Osteocyte (in vitro differentiated cells): ENCODE measurements around the gene NOL9. TPM values are rescaled to one million over a fixed set of nuclear protein-coding genes. Genes with fewer than 3 reads are reported as not detected.

Experiments used
- DNase-seq: peaks from one replicate; pipeline ENCODE4 v3.0.0; 2021; ENCODE audit warnings: mixed read lengths; ENCODE audit not compliant: unreplicated experiment; ENCODE audit errors: extremely low spot score
- H3K27ac Mint-ChIP-seq: one replicate; pipeline ENCODE4 v1.8.0; 2021; ENCODE audit warnings: mild to moderate bottlenecking, mixed read lengths; ENCODE audit not compliant: unreplicated experiment
- H3K27me3 Mint-ChIP-seq: one replicate; pipeline ENCODE4 v1.8.0; 2021; ENCODE audit warnings: mixed read lengths; ENCODE audit not compliant: unreplicated experiment
- H3K36me3 Mint-ChIP-seq: one replicate; pipeline ENCODE4 v1.8.0; 2021; ENCODE audit warnings: mixed read lengths; ENCODE audit not compliant: unreplicated experiment
- H3K4me1 Mint-ChIP-seq: one replicate; pipeline ENCODE4 v1.8.0; 2021; ENCODE audit warnings: mixed read lengths; ENCODE audit not compliant: unreplicated experiment
- H3K4me3 Mint-ChIP-seq: one replicate; pipeline ENCODE4 v1.8.0; 2021; ENCODE audit warnings: mild to moderate bottlenecking, moderate library complexity, mixed read lengths; ENCODE audit not compliant: unreplicated experiment
- H3K9me3 Mint-ChIP-seq: one replicate; pipeline ENCODE4 v1.8.0; 2021; ENCODE audit warnings: mixed read lengths; ENCODE audit not compliant: unreplicated experiment
- total RNA-seq: library from RNA; stranded (reverse); gene quantifications from 2 replicates; pipeline ENCODE4 v1.2.1, GENCODE V29; 2021
- TF ChIP-seq, protein P1 (sequence below): fragments of 200-600 bp; sonication (generic); IDR thresholded peaks from 2 replicates; pipeline ENCODE4 v1.5.0; 2021; ENCODE audit warnings: antibody characterized with exemption, mild to moderate bottlenecking, moderate library complexity

NOL9 gene
- total RNA-seq, 1 donor from 2014 or later = 33.5 TPM

DNA sequence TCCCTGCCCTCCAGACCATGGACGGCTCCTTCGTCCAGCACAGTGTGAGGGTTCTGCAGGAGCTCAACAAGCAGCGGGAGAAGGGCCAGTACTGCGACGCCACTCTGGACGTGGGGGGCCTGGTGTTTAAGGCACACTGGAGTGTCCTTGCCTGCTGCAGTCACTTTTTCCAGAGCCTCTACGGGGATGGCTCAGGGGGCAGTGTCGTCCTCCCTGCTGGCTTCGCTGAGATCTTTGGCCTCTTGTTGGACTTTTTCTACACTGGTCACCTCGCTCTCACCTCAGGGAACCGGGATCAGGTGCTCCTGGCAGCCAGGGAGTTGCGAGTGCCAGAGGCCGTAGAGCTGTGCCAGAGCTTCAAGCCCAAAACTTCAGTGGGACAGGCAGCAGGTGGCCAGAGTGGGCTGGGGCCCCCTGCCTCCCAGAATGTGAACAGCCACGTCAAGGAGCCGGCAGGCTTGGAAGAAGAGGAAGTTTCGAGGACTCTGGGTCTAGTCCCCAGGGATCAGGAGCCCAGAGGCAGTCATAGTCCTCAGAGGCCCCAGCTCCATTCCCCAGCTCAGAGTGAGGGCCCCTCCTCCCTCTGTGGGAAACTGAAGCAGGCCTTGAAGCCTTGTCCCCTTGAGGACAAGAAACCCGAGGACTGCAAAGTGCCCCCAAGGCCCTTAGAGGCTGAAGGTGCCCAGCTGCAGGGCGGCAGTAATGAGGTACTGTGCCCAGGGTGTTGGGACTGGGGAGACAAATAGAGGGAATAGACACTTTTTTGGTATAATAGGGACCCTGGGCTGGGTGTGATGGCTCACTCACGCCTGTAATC is 26.5 kb upstream of the NOL9 start:
- Mint-ChIP-seq H3K9me3 (no peaks in the 10 kb centered on the region), H3K4me1 (peaks cover 29% of the 10 kb centered on the region), H3K27me3 (no peaks in the 10 kb centered on the region), H3K27ac (peak overlapping the region; percentile 99), H3K4me3 (peak overlapping the region; percentile 93), H3K36me3 (peaks cover 3% of the 10 kb centered on the region)
- TF ChIP-seq, protein P1, sequence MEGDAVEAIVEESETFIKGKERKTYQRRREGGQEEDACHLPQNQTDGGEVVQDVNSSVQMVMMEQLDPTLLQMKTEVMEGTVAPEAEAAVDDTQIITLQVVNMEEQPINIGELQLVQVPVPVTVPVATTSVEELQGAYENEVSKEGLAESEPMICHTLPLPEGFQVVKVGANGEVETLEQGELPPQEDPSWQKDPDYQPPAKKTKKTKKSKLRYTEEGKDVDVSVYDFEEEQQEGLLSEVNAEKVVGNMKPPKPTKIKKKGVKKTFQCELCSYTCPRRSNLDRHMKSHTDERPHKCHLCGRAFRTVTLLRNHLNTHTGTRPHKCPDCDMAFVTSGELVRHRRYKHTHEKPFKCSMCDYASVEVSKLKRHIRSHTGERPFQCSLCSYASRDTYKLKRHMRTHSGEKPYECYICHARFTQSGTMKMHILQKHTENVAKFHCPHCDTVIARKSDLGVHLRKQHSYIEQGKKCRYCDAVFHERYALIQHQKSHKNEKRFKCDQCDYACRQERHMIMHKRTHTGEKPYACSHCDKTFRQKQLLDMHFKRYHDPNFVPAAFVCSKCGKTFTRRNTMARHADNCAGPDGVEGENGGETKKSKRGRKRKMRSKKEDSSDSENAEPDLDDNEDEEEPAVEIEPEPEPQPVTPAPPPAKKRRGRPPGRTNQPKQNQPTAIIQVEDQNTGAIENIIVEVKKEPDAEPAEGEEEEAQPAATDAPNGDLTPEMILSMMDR = no peak
- DNase-seq = no peak

DNA sequence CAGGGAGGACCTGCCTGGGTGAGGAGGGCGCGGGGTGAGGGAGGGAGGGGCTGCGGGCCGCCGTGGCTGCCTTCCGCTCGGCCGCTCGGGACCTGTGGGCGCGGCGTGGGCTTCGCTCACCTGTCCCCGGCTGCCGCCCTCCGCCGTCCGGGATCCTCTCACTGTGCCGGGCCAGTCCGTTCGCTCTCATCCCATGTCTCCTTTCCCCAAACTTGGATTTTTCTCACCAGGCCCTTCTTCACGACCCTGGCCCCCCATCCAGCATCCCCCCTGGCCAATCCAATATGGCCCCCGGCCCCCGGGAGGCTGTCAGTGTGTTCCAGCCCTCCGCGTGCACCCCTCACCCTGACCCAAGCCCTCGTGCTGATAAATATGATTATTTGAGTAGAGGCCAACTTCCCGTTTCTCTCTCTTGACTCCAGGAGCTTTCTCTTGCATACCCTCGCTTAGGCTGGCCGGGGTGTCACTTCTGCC is 25.8 kb upstream of the NOL9 start:
- TF ChIP-seq, protein P1 = no peak
- DNase-seq = no peak
- no peaks in the 10 kb centered on the region for H3K27me3 Mint-ChIP-seq
- H3K27ac Mint-ChIP-seq = peak overlapping the region; percentile 99
- peaks cover 3% of the 10 kb centered on the region for H3K36me3 Mint-ChIP-seq
- H3K4me1 Mint-ChIP-seq = peaks cover 29% of the 10 kb centered on the region
- H3K4me3 Mint-ChIP-seq = peak overlapping the region; percentile 93
- no peaks in the 10 kb centered on the region for H3K9me3 Mint-ChIP-seq

DNA sequence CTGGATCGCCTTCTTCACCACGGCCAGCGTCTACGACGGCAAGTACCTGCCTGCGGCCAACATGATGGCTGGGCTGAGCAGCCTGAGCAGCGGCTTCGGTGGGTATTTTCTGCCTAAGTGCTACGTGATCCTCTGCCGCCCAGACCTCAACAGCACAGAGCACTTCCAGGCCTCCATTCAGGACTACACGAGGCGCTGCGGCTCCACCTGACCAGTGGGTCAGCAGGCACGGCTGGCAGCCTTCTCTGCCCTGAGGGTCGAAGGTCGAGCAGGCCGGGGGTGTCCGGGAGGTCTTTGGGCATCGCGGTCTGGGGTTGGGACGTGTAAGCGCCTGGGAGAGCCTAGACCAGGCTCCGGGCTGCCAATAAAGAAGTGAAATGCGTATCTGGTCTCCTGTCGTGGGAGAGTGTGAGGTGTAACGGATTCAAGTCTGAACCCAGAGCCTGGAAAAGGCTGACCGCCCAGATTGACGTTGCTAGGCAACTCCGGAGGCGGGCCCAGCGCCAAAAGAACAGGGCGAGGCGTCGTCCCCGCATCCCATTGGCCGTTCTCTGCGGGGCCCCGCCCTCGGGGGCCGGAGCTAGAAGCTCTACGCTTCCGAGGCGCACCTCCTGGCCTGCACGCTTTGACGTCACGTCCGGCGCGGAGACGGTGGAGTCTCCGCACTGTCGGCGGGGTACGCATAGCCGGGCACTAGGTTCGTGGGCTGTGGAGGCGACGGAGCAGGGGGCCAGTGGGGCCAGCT is 25.2 kb upstream of the NOL9 start, which contains the start of gene ZBTB48:
TSS of gene ZBTB48 (plus strand) at position 621 of the 745 bp plus-strand sequence. CDS start 616 bp downstream, outside the sequence.
- Mint-ChIP-seq H3K27me3 (no peaks in the 10 kb centered on the region), H3K27ac (peak within 1 kb of the TSS; percentile 99), H3K4me3 (peak within 1 kb of the TSS; percentile 93), H3K4me1 (peaks cover 26% of the 10 kb centered on the region), H3K9me3 (no peaks in the 10 kb centered on the region), H3K36me3 (peaks cover 3% of the 10 kb centered on the region)
- peak; percentile 100 for DNase-seq
- TF ChIP-seq, protein P1 = no peak

DNA sequence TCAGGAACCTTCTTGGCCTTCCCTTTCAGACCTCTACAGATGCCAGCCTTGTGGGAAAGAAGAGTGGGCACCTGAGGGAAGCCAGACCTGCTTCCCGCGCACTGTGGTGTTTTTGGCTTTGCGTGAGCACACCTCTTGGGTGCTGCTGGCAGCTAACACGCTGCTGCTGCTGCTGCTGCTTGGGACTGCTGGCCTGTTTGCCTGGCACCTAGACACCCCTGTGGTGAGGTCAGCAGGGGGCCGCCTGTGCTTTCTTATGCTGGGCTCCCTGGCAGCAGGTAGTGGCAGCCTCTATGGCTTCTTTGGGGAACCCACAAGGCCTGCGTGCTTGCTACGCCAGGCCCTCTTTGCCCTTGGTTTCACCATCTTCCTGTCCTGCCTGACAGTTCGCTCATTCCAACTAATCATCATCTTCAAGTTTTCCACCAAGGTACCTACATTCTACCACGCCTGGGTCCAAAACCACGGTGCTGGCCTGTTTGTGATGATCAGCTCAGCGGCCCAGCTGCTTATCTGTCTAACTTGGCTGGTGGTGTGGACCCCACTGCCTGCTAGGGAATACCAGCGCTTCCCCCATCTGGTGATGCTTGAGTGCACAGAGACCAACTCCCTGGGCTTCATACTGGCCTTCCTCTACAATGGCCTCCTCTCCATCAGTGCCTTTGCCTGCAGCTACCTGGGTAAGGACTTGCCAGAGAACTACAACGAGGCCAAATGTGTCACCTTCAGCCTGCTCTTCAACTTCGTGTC is 24.5 kb upstream of the NOL9 start:
- no peak for DNase-seq
- H3K4me3 Mint-ChIP-seq = peak overlapping the region; percentile 93
- H3K27me3 Mint-ChIP-seq = no peaks in the 10 kb centered on the region
- TF ChIP-seq, protein P1 = no peak
- peaks cover 26% of the 10 kb centered on the region for H3K4me1 Mint-ChIP-seq
- no peaks in the 10 kb centered on the region for H3K9me3 Mint-ChIP-seq
- H3K27ac Mint-ChIP-seq = peak overlapping the region; percentile 99
- H3K36me3 Mint-ChIP-seq = peaks cover 3% of the 10 kb centered on the region
